ENCODE data around the gene CREB5. TPM values are rescaled to one million over a fixed set of nuclear protein-coding genes. Genes with fewer than 3 reads are reported as not detected.

CREB5 gene
- total and polyA plus RNA-seq, 2 donors (not counting 3 experiments of a cell fraction or from before 2014, with no cell fraction given), result 19.6 to 28.4 TPM

GRCh38 chr7:28871631-28872030 lies 459.3 kb downstream of the CREB5 start:
- Histone ChIP-seq H3K27ac (ENCODE audit: insufficient read depth, low read depth, low read length) (no peak overlapping the region), H3K79me2 (ENCODE audit: control insufficient read depth, insufficient read depth, low read length) (no peaks in the 10 kb centered on the region), H3K4me1 (ENCODE audit: control insufficient read depth, extremely low read depth, insufficient read depth, low read length) (peaks cover 8% of the 10 kb centered on the region), H3K9ac (replicated peaks; ENCODE audit: extremely low read depth, insufficient read depth, low read length) (no peak overlapping the region), H3K4me2 (ENCODE audit: insufficient read depth, low read length) (no peak overlapping the region), H3K27me3 (ENCODE audit: control insufficient read depth in 2 of 2, insufficient read depth in 2 of 2, low read length in 2 of 2) (peaks cover 0 to 2% of the 10 kb centered on the region in 2 experiments), H4K20me1 (replicated peaks; ENCODE audit: control insufficient read depth, extremely low read depth, insufficient read depth, low read length) (no peaks in the 10 kb centered on the region), H3K4me3 (replicated peaks in 1 of 3; ENCODE audit: insufficient read depth in 1 of 3, low read depth in 1 of 3, low read length in 3 of 3) (no peak overlapping the region), H3K9me3 (replicated peaks; ENCODE audit: control insufficient read depth, insufficient read depth, low read length) (no peaks in the 10 kb centered on the region), H3K36me3 (ENCODE audit: control insufficient read depth in 2 of 2, extremely low read depth in 1 of 2, insufficient read depth in 2 of 2, low read length in 2 of 2) (no peaks in the 10 kb centered on the region), H2AFZ (ENCODE audit: low read depth, low read length) (no peak overlapping the region), H3K9me1 (replicated peaks; ENCODE audit: control insufficient read depth, extremely low read depth, insufficient read depth, low read length) (no peaks in the 10 kb centered on the region)
- ChIA-PET CTCF (interaction anchor here (0.9 to 2.3 kb wide), 6 partner anchors 8 to 572 kb away, joined by 3 to 10 read pairs (median 3); no protein-coding TSS in a partner anchor), POLR2A (no interaction called here)
- DNase-seq (ENCODE audit: low read depth, low spot score) (no peak), FAIRE-seq (no peak)
- intact Hi-C loops (cut with micrococcal nuclease) (no loop called here), dilution Hi-C loops (cut with MboI; ENCODE audit: extremely low pct_ligation_motif_present, low sequenced_read_pairs) (no loop called here)
- no peak for TF ChIP-seq EZH2 (IDR thresholded peaks at IDR 0.05; ENCODE audit: borderline replicate concordance, low read depth, low read length, severe bottlenecking)
- TF ChIP-seq, protein P1, sequence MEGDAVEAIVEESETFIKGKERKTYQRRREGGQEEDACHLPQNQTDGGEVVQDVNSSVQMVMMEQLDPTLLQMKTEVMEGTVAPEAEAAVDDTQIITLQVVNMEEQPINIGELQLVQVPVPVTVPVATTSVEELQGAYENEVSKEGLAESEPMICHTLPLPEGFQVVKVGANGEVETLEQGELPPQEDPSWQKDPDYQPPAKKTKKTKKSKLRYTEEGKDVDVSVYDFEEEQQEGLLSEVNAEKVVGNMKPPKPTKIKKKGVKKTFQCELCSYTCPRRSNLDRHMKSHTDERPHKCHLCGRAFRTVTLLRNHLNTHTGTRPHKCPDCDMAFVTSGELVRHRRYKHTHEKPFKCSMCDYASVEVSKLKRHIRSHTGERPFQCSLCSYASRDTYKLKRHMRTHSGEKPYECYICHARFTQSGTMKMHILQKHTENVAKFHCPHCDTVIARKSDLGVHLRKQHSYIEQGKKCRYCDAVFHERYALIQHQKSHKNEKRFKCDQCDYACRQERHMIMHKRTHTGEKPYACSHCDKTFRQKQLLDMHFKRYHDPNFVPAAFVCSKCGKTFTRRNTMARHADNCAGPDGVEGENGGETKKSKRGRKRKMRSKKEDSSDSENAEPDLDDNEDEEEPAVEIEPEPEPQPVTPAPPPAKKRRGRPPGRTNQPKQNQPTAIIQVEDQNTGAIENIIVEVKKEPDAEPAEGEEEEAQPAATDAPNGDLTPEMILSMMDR (IDR thresholded peaks at IDR 0.05; ENCODE audit: extremely low read depth in 1 of 2, insufficient read depth in 1 of 2, low read depth in 1 of 2, low read length in 2 of 2), result no peak
- no peak for TF ChIP-seq JUN (IDR thresholded peaks at IDR 0.05; ENCODE audit: borderline replicate concordance, insufficient read depth, insufficient read length, low read depth)
- TF ChIP-seq, protein P2, sequence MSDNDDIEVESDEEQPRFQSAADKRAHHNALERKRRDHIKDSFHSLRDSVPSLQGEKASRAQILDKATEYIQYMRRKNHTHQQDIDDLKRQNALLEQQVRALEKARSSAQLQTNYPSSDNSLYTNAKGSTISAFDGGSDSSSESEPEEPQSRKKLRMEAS (IDR thresholded peaks at IDR 0.05; ENCODE audit: insufficient read depth, insufficient read length), result no peak
- TF ChIP-seq GATA2 (IDR thresholded peaks at IDR 0.05; ENCODE audit: insufficient read depth, insufficient read length, low read depth, low read length), result no peak
- no peak for TF ChIP-seq MYC (IDR thresholded peaks at IDR 0.05; ENCODE audit: low read depth, low read length)
- no peak for TF ChIP-seq POLR2AphosphoS5 (IDR thresholded peaks at IDR 0.05; ENCODE audit: insufficient read depth, low read depth, low read length)
- no peak for TF ChIP-seq FOS (IDR thresholded peaks at IDR 0.05; ENCODE audit: borderline replicate concordance, insufficient read depth, low read length)
- TF ChIP-seq POLR2A (IDR thresholded peaks at IDR 0.05; ENCODE audit: low read depth, low read length), result no peak
- BruUV-seq (replicated peaks), result no TSS peak

Data from endothelial cell of umbilical vein (primary cell).